Measurements from ENCODE around the gene SAMM50.

DNA sequence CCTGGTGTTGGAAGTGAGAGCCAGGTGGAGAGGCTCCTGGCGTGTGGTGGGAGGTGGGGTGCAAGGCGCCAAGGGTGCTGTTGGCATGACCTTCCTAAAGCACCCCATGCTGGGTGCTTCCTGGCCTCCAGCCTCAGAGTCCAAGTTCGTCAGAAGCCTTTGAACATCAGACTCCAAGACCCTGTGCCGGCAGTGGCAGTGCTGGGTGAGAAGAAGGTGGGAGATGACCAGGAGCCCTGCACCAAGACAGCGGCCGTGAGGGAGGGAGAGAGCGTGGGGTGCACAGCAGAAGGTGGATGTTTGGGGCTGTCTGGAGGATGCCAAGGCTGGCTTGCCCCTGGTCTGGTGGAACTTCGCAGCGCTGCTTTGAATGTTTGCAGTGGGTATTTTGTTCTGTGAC, 39.2 kb downstream of the SAMM50 start:
- TF ChIP-seq, protein P1, sequence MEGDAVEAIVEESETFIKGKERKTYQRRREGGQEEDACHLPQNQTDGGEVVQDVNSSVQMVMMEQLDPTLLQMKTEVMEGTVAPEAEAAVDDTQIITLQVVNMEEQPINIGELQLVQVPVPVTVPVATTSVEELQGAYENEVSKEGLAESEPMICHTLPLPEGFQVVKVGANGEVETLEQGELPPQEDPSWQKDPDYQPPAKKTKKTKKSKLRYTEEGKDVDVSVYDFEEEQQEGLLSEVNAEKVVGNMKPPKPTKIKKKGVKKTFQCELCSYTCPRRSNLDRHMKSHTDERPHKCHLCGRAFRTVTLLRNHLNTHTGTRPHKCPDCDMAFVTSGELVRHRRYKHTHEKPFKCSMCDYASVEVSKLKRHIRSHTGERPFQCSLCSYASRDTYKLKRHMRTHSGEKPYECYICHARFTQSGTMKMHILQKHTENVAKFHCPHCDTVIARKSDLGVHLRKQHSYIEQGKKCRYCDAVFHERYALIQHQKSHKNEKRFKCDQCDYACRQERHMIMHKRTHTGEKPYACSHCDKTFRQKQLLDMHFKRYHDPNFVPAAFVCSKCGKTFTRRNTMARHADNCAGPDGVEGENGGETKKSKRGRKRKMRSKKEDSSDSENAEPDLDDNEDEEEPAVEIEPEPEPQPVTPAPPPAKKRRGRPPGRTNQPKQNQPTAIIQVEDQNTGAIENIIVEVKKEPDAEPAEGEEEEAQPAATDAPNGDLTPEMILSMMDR (IDR thresholded peaks at IDR 0.05 in 4 of 5, conservative IDR thresholded peaks at IDR 0.05 in 1 of 5): no peak
- TF ChIP-seq POLR2A (IDR thresholded peaks at IDR 0.05): no peak

All from gastrocnemius medialis (tissue), 4 donors.